ENCODE data around the gene SLC38A11. TPM values are rescaled to one million over a fixed set of nuclear protein-coding genes. Genes with fewer than 3 reads are reported as not detected.
"Not testable (repeated sequence)": the region's sequence is repeated elsewhere in the genome, so short reads cannot be mapped to it uniquely, and the experiment has no call there.

SLC38A11 gene, protein sequence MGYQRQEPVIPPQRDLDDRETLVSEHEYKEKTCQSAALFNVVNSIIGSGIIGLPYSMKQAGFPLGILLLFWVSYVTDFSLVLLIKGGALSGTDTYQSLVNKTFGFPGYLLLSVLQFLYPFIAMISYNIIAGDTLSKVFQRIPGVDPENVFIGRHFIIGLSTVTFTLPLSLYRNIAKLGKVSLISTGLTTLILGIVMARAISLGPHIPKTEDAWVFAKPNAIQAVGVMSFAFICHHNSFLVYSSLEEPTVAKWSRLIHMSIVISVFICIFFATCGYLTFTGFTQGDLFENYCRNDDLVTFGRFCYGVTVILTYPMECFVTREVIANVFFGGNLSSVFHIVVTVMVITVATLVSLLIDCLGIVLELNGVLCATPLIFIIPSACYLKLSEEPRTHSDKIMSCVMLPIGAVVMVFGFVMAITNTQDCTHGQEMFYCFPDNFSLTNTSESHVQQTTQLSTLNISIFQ
- total RNA-seq, result not detected
- not detected for polyA plus RNA-seq

GRCh38 chr2:164954954-164955701, at the start of gene SLC38A11:
TSS of gene SLC38A11 (minus strand) at chr2:164955525. CDS start at chr2:164955247, 278 bp downstream.
- no peaks in the 10 kb centered on the region for H3K4me1 Mint-ChIP-seq
- H3K36me3 Mint-ChIP-seq, result no peaks in the 10 kb centered on the region
- H3K36me3 ChIP-seq (ENCODE audit: insufficient read depth, low read length), result no peaks in the 10 kb centered on the region
- H3K27ac ChIP-seq (ENCODE audit: low read depth, low read length), result no peak within 1 kb of the TSS
- no peak within 1 kb of the TSS for H3K4me3 ChIP-seq (ENCODE audit: low read length in 2 of 2)
- H3K9me3 ChIP-seq (ENCODE audit: control insufficient read depth in 1 of 2, low read length in 2 of 2), result no peaks in the 10 kb centered on the region
- peaks cover 0 to 2% (median 0%) of the 10 kb centered on the region in 8 donors for H3K9me3 Mint-ChIP-seq
- intact Hi-C loops (cut with micrococcal nuclease), result no loop called here
- H3K4me1 ChIP-seq (ENCODE audit: insufficient read depth, low read length), result no peaks in the 10 kb centered on the region
- ChIA-PET CTCF (ENCODE audit: partially characterized antibody) (no interaction called here), POLR2A (ENCODE audit: partially characterized antibody) (no interaction called here)
- peak within 1 kb of the TSS in 1 of 8 donors; percentile 23 for H3K4me3 Mint-ChIP-seq
- peaks cover 9 to 10% of the 10 kb centered on the region in 2 donors for H3K27me3 Mint-ChIP-seq
- no peak within 1 kb of the TSS for H3K27ac Mint-ChIP-seq
- DNase-seq, result no peak
- H3K27me3 ChIP-seq (ENCODE audit: insufficient read depth, low read length), result no peaks in the 10 kb centered on the region

DNA sequence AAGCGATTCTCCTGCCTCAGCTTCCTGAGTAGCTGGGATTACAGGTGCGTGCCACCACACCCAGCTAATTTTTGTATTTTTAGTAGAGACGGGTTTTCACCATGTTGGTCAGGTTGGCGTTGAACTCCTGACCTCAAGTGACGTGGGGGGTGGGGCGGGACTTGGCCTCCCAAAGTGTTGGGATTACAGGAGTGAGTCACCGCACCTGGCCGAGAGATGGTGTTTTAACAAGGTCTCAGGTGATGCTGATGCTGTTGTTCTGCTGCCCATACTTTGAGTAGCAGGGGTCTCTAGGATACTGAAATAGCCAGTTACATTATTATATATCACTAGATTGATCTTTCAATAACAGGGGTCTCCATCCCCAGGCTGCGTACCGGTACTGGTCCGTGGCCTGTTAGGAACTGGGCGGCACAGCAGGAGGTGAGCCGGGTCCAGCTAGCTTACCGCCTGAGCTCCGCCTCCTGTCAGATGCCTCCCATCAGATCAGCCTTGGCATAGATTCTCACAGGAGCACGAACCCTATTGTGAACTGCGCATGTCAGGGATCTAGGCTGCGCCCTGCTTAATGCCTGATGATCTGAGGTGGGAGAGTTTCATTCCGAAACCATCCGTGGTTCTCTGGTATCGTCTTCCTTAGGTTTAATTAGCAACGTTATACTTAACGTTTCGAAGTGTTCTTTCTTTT, 48.3 kb upstream of the SLC38A11 start:
- Mint-ChIP-seq H3K9me3 (peaks cover 0 to 1% (median 0%) of the 10 kb centered on the region in 8 donors), H3K4me3 (no peak overlapping the region), H3K27ac (no peak overlapping the region), H3K4me1 (no peaks in the 10 kb centered on the region), H3K27me3 (peaks cover 4 to 17% of the 10 kb centered on the region in 2 donors), H3K36me3 (no peaks in the 10 kb centered on the region)
- no peaks in the 10 kb centered on the region for H3K4me1 ChIP-seq (ENCODE audit: insufficient read depth, low read length)
- DNase-seq, result no peak
- CTCF ChIA-PET (ENCODE audit: partially characterized antibody), result no interaction called here
- H3K4me3 ChIP-seq (ENCODE audit: low read length in 2 of 2), result no peak overlapping the region
- no peaks in the 10 kb centered on the region for H3K36me3 ChIP-seq (ENCODE audit: insufficient read depth, low read length)
- H3K27ac ChIP-seq (ENCODE audit: low read depth, low read length), result no peak overlapping the region
- intact Hi-C loops (cut with micrococcal nuclease), result no loop called here
- POLR2A ChIA-PET (ENCODE audit: partially characterized antibody), result no interaction called here
- H3K27me3 ChIP-seq (ENCODE audit: insufficient read depth, low read length), result no peaks in the 10 kb centered on the region
- H3K9me3 ChIP-seq (ENCODE audit: control insufficient read depth in 1 of 2, low read length in 2 of 2), result no peaks in the 10 kb centered on the region

DNA sequence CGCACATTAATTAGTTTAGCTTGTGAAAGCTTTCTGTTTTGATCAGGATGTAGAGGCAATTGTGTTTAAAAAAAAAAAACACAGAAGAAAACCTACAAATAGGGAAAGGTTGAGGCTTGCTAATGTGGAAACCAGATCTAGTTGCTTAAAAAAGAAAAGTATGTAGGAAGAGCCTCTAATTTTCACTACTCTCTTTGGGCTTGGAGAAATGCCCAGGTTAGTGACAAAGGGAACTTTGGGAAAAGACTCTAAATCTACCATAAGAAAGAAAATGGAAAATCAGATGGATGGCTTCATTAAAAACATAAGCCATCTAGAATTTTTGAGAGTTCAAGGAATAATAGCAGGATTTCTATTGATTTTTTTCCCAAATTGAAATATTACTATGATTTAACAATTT, 47.3 kb upstream of the SLC38A11 start:
- Histone ChIP-seq H3K36me3 (ENCODE audit: insufficient read depth, low read length) (no peaks in the 10 kb centered on the region), H3K9me3 (ENCODE audit: control insufficient read depth in 1 of 2, low read length in 2 of 2) (no peaks in the 10 kb centered on the region), H3K27ac (ENCODE audit: low read depth, low read length) (no peak overlapping the region), H3K27me3 (ENCODE audit: insufficient read depth, low read length) (no peaks in the 10 kb centered on the region), H3K4me3 (ENCODE audit: low read length in 2 of 2) (no peak overlapping the region), H3K4me1 (ENCODE audit: insufficient read depth, low read length) (no peaks in the 10 kb centered on the region)
- H3K4me1 Mint-ChIP-seq, result no peaks in the 10 kb centered on the region
- H3K36me3 Mint-ChIP-seq, result no peaks in the 10 kb centered on the region
- intact Hi-C loops (cut with micrococcal nuclease), result no loop called here
- POLR2A ChIA-PET (ENCODE audit: partially characterized antibody), result no interaction called here
- DNase-seq, result no peak
- H3K4me3 Mint-ChIP-seq, result no peak overlapping the region
- peaks cover 0 to 1% (median 0%) of the 10 kb centered on the region in 8 donors for H3K9me3 Mint-ChIP-seq
- peaks cover 1 to 14% of the 10 kb centered on the region in 2 donors for H3K27me3 Mint-ChIP-seq
- CTCF ChIA-PET (ENCODE audit: partially characterized antibody), result interaction anchor here (0.9 kb wide), 1 partner anchor 12 kb away, joined by 3 read pairs; no protein-coding TSS in a partner anchor
- no peak overlapping the region for H3K27ac Mint-ChIP-seq

- H3K4me3 ChIP-seq (ENCODE audit: low read length in 2 of 2); H3K9me3 Mint-ChIP-seq; H3K27me3 ChIP-seq (ENCODE audit: insufficient read depth, low read length); H3K9me3 ChIP-seq (ENCODE audit: control insufficient read depth in 1 of 2, low read length in 2 of 2); H3K36me3 ChIP-seq (ENCODE audit: insufficient read depth, low read length); H3K4me1 ChIP-seq (ENCODE audit: insufficient read depth, low read length); POLR2A ChIA-PET (ENCODE audit: partially characterized antibody); intact Hi-C loops (cut with micrococcal nuclease); H3K36me3 Mint-ChIP-seq; H3K4me1 Mint-ChIP-seq; H3K27ac ChIP-seq (ENCODE audit: low read depth, low read length); H3K27ac Mint-ChIP-seq; H3K27me3 Mint-ChIP-seq; H3K4me3 Mint-ChIP-seq: not testable (repeated sequence)
- CTCF ChIA-PET (ENCODE audit: partially characterized antibody), result interaction anchor here (1.2 to 1.6 kb wide), 2 partner anchors 22 to 1133 kb away, joined by 3 to 6 read pairs; partner anchors contain the start of gene SCN1A
- peak in 1 of 5 donors; percentile 32 for DNase-seq
Observed at GRCh38 chr2:164994664-164995299, 39.5 kb upstream of the SLC38A11 start.

- no peak for DNase-seq
- POLR2A ChIA-PET (ENCODE audit: partially characterized antibody), result no interaction called here
- Histone ChIP-seq H3K4me3 (ENCODE audit: low read length in 2 of 2) (no peak overlapping the region), H3K4me1 (ENCODE audit: insufficient read depth, low read length) (no peaks in the 10 kb centered on the region), H3K9me3 (ENCODE audit: control insufficient read depth in 1 of 2, low read length in 2 of 2) (no peaks in the 10 kb centered on the region), H3K27ac (ENCODE audit: low read depth, low read length) (no peak overlapping the region), H3K36me3 (ENCODE audit: insufficient read depth, low read length) (no peaks in the 10 kb centered on the region), H3K27me3 (ENCODE audit: insufficient read depth, low read length) (no peaks in the 10 kb centered on the region)
- intact Hi-C loops (cut with micrococcal nuclease), result loop anchor here (2.0 kb wide), 1 partner anchor 299 kb away; no protein-coding TSS in a partner anchor
- no peak overlapping the region for H3K4me3 Mint-ChIP-seq
- H3K27ac Mint-ChIP-seq, result no peak overlapping the region
- peaks cover 0 to 13% (median 5%) of the 10 kb centered on the region in 4 donors for H3K4me1 Mint-ChIP-seq
- H3K36me3 Mint-ChIP-seq, result no peaks in the 10 kb centered on the region
- peaks cover 0 to 2% of the 10 kb centered on the region in 2 donors for H3K27me3 Mint-ChIP-seq
- CTCF ChIA-PET (ENCODE audit: partially characterized antibody), result interaction anchor here (0.6 to 2.2 kb wide), 9 partner anchors 9 to 1135 kb away, joined by 3 to 7 read pairs (median 3); partner anchors contain the start of gene SCN1A
- H3K9me3 Mint-ChIP-seq, result no peaks in the 10 kb centered on the region
Observed at GRCh38 chr2:164993287-164994016, 38.1 kb upstream of the SLC38A11 start.

DNA sequence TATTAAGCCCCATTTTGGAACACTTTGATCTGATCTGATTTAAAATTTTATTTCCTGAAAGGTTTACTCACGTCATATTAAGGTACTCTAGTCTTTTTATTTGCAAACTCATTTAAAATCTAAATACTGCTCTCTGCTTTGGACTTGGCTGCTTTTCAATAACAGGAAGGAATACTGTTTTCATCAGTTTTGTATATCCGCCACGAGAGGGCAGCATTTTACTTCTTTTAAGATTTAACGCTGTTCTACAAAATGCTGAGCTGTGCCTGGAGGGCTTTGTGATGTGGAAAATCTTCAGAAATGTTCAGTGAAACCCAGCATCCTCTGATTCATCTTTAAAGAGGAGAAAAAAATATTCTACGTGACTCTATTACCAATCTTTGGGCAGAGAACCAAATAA, 37.5 kb upstream of the SLC38A11 start:
- POLR2A ChIA-PET (ENCODE audit: partially characterized antibody), result no interaction called here

More for the DNA sequence above, 37.5 kb upstream of the SLC38A11 start:
- Histone ChIP-seq H3K9me3 (ENCODE audit: control insufficient read depth in 1 of 2, low read length in 2 of 2) (no peaks in the 10 kb centered on the region), H3K36me3 (ENCODE audit: insufficient read depth, low read length) (no peaks in the 10 kb centered on the region), H3K4me3 (ENCODE audit: low read length in 2 of 2) (no peak overlapping the region), H3K4me1 (ENCODE audit: insufficient read depth, low read length) (no peaks in the 10 kb centered on the region), H3K27me3 (ENCODE audit: insufficient read depth, low read length) (no peaks in the 10 kb centered on the region), H3K27ac (ENCODE audit: low read depth, low read length) (no peak overlapping the region)
- peaks cover 0 to 2% of the 10 kb centered on the region in 2 donors for H3K27me3 Mint-ChIP-seq
- peaks cover 0 to 15% (median 5%) of the 10 kb centered on the region in 4 donors for H3K4me1 Mint-ChIP-seq
- H3K27ac Mint-ChIP-seq, result no peak overlapping the region
- intact Hi-C loops (cut with micrococcal nuclease), result loop anchor here (2.0 kb wide), 1 partner anchor 300 kb away; no protein-coding TSS in a partner anchor
- DNase-seq, result peak; percentile 31 to 44 (median 33)
- no peak overlapping the region for H3K4me3 Mint-ChIP-seq
- CTCF ChIA-PET (ENCODE audit: partially characterized antibody), result interaction anchor here (0.6 to 2.2 kb wide), 6 partner anchors 9 to 882 kb away, joined by 3 to 7 read pairs (median 5); no protein-coding TSS in a partner anchor
- H3K36me3 Mint-ChIP-seq, result no peaks in the 10 kb centered on the region
- no peaks in the 10 kb centered on the region for H3K9me3 Mint-ChIP-seq

Data from CD4-positive, alpha-beta memory T cell (primary cell).